NCI-H2227 (cell line): Measurements from ENCODE around the gene KIF5C.
"Not testable (repeated sequence)": the region's sequence is repeated elsewhere in the genome, so short reads cannot be mapped to it uniquely, and the experiment has no call there.

Source experiments
- DNase-seq: peaks from one replicate; lab custom pipeline; 2025; ENCODE audit not compliant: unreplicated experiment; lab: John Stamatoyannopoulos, UW

Gene KIF5C

GRCh38 chr2:148959745-148960144 lies 84.7 kb downstream of the KIF5C start:
- DNase-seq = no peak

GRCh38 chr2:148960483-148960882 lies 85.5 kb downstream of the KIF5C start:
- no peak for DNase-seq

- DNase-seq = no peak
Observed at GRCh38 chr2:148963461-148963860, 88.4 kb downstream of the KIF5C start.

GRCh38 chr2:148965623-148966437 lies 90.8 kb downstream of the KIF5C start:
- no peak for DNase-seq

- no peak for DNase-seq
Observed at GRCh38 chr2:148966438-148966758, 91.4 kb downstream of the KIF5C start.

- DNase-seq = no peak
Observed at GRCh38 chr2:148967056-148967455, 92.0 kb downstream of the KIF5C start.

- no peak for DNase-seq
Observed at GRCh38 chr2:148967578-148967977, 92.6 kb downstream of the KIF5C start.

- no peak for DNase-seq
Observed at GRCh38 chr2:148968301-148968700, 93.3 kb downstream of the KIF5C start.

- DNase-seq = peak; percentile 33
Observed at GRCh38 chr2:148968776-148969319, 93.8 kb downstream of the KIF5C start.

- peak; percentile 70 for DNase-seq
Observed at GRCh38 chr2:148969659-148970061, 94.6 kb downstream of the KIF5C start.

- no peak for DNase-seq
Observed at GRCh38 chr2:148970385-148970784, 95.4 kb downstream of the KIF5C start.

- no peak for DNase-seq
Observed at GRCh38 chr2:148971547-148971946, 96.5 kb downstream of the KIF5C start.

- no peak for DNase-seq
Observed at GRCh38 chr2:148974095-148974494, 99.1 kb downstream of the KIF5C start.

- DNase-seq = peak; percentile 43
Observed at GRCh38 chr2:148978026-148978685, 103.1 kb downstream of the KIF5C start.

GRCh38 chr2:148978706-148979105 lies 103.7 kb downstream of the KIF5C start:
- no peak for DNase-seq

GRCh38 chr2:148979164-148979918 lies 104.3 kb downstream of the KIF5C start:
- no peak for DNase-seq

- no peak for DNase-seq
Observed at GRCh38 chr2:148979919-148980277, 104.9 kb downstream of the KIF5C start.

- DNase-seq = not testable (repeated sequence)
Observed at GRCh38 chr2:148980496-148980895, 105.5 kb downstream of the KIF5C start.

GRCh38 chr2:148981324-148981723 lies 106.3 kb downstream of the KIF5C start:
- no peak for DNase-seq

- no peak for DNase-seq
Observed at GRCh38 chr2:148981781-148982180, 106.8 kb downstream of the KIF5C start.

- DNase-seq = no peak
Observed at GRCh38 chr2:148982282-148982681, 107.3 kb downstream of the KIF5C start.

- DNase-seq = no peak
Observed at GRCh38 chr2:148983896-148984295, 108.9 kb downstream of the KIF5C start.
